Peyer's patch (tissue), 4 donors: ENCODE data around the gene SULT1C3.

Experiments
- CTCF ChIP-seq, 6 experiments: fragments of 450-650 bp in 4 of 6; fragments of 200-600 bp in 2 of 6; sonication (generic) in 1 of 6; IDR thresholded peaks; one replicate each; pipeline ENCODE4 v1.5.1; 2017 to 2019; ENCODE audit warnings: antibody characterized with exemption in 6 of 6, mild to moderate bottlenecking in 3 of 6, moderate library complexity in 1 of 6
- POLR2A ChIP-seq, 2 donors: fragments of 450-650 bp; IDR thresholded peaks; one replicate each; pipeline ENCODE4 v1.5.1; 2017; ENCODE audit warnings: antibody characterized with exemption in 2 of 2, mild to moderate bottlenecking in 2 of 2, moderate library complexity in 2 of 2

GRCh38 chr2:108220942-108221541 is 18.7 kb upstream of the SULT1C3 start:
- TF ChIP-seq POLR2A (IDR thresholded peaks at IDR 0.05) (no peak), CTCF (IDR thresholded peaks at IDR 0.05) (no peak)
